Measurements from ENCODE around the gene PROZ. TPM values are rescaled to one million over a fixed set of nuclear protein-coding genes. Genes with fewer than 3 reads are reported as not detected.
"Not testable (repeated sequence)": the region's sequence is repeated elsewhere in the genome, so short reads cannot be mapped to it uniquely, and the experiment has no call there.

PROZ gene
- total RNA-seq: not detected
- long read RNA-seq: 0 reads

- ATAC-seq: no peak
- intact Hi-C loops (cut with micrococcal nuclease): no loop called here
- DNase-seq: no peak
These were observed at the start of gene PROZ for GRCh38 chr13:113157929-113158747. Gene PROZ (plus strand): TSS chr13:113158648. CDS start chr13:113158661, 13 bp downstream.

GRCh38 chr13:113109151-113110047 is 49.0 kb upstream of the PROZ start:
- intact Hi-C loops (cut with micrococcal nuclease): no loop called here
- DNase-seq (peak; percentile 25), ATAC-seq (peak; percentile 36)

- DNase-seq: peak; percentile 37
- peak; percentile 58 for ATAC-seq
- intact Hi-C loops (cut with micrococcal nuclease): no loop called here
These were observed 48.2 kb upstream of the PROZ start for GRCh38 chr13:113110048-113110851.

GRCh38 chr13:113110852-113111315 is 47.6 kb upstream of the PROZ start:
- ATAC-seq (no peak), DNase-seq (peak; percentile 21)
- intact Hi-C loops (cut with micrococcal nuclease): no loop called here

- intact Hi-C loops (cut with micrococcal nuclease); ATAC-seq: not testable (repeated sequence)
- DNase-seq: peak; percentile 9
These were observed 46.6 kb upstream of the PROZ start for GRCh38 chr13:113111821-113112220.

GRCh38 chr13:113112475-113112874 is 46.0 kb upstream of the PROZ start:
- DNase-seq; ATAC-seq; intact Hi-C loops (cut with micrococcal nuclease): not testable (repeated sequence)

GRCh38 chr13:113112893-113113845 is 45.3 kb upstream of the PROZ start:
- DNase-seq: no peak
- ATAC-seq: no peak
- intact Hi-C loops (cut with micrococcal nuclease): no loop called here

GRCh38 chr13:113113846-113114271 is 44.6 kb upstream of the PROZ start:
- DNase-seq: no peak
- no peak for ATAC-seq
- intact Hi-C loops (cut with micrococcal nuclease): no loop called here

- no peak for DNase-seq
These were observed 43.7 kb upstream of the PROZ start for GRCh38 chr13:113114511-113115362.

GRCh38 chr13:113115363-113116205 is 42.9 kb upstream of the PROZ start:
- ATAC-seq: no peak
- DNase-seq: no peak
- intact Hi-C loops (cut with micrococcal nuclease): no loop called here

More at GRCh38 chr13:113114511-113115362, 43.7 kb upstream of the PROZ start:
- intact Hi-C loops (cut with micrococcal nuclease): no loop called here
- ATAC-seq: no peak

GRCh38 chr13:113116206-113116800 is 42.1 kb upstream of the PROZ start:
- intact Hi-C loops (cut with micrococcal nuclease): no loop called here
- DNase-seq (no peak), ATAC-seq (no peak)

GRCh38 chr13:113116871-113117271 is 41.6 kb upstream of the PROZ start:
- intact Hi-C loops (cut with micrococcal nuclease): no loop called here
- DNase-seq: no peak
- ATAC-seq: no peak

- ATAC-seq (no peak), DNase-seq (no peak)
- intact Hi-C loops (cut with micrococcal nuclease): no loop called here
These were observed 41.0 kb upstream of the PROZ start for GRCh38 chr13:113117335-113117872.

GRCh38 chr13:113117911-113118260 is 40.6 kb upstream of the PROZ start:
- ATAC-seq: no peak
- intact Hi-C loops (cut with micrococcal nuclease): no loop called here
- DNase-seq: no peak

GRCh38 chr13:113118261-113119021 is 40.0 kb upstream of the PROZ start:
- intact Hi-C loops (cut with micrococcal nuclease): no loop called here
- DNase-seq: no peak
- no peak for ATAC-seq
